Spleen (tissue), 11 donors: Measurements from ENCODE around the gene PSPN. TPM values are rescaled to one million over a fixed set of nuclear protein-coding genes. Genes with fewer than 3 reads are reported as not detected.

ENCODE experiments used
- DNase-seq: peaks from one replicate; pipeline ENCODE4 v3.0.0-alpha.2; 2020
- H3K27ac ChIP-seq, 8 donors: fragments of 200-600 bp; sonication (generic) in 7 of 8; 1 replicate in 4 of 8; 2 replicates in 4 of 8; pipeline versions ENCODE4 v1.5.0 to v1.8.0; 2016 to 2021; ENCODE audit warnings: inconsistent platforms in 4 of 8, mild to moderate bottlenecking in 4 of 8, moderate library complexity in 1 of 8
- H3K27me3 ChIP-seq, 7 donors: fragments of 200-600 bp; sonication (generic) in 6 of 7; replicated peaks in 1 of 7; 1 replicate in 4 of 7; 2 replicates in 3 of 7; pipeline versions ENCODE4 v1.5.0 to v1.8.0; 2016 to 2021; ENCODE audit warnings: inconsistent platforms in 3 of 7, mild to moderate bottlenecking in 1 of 7
- H3K36me3 ChIP-seq, 6 donors: fragments of 200-600 bp; sonication (generic) in 5 of 6; 1 replicate in 4 of 6; 2 replicates in 2 of 6; pipeline versions ENCODE4 v1.5.0 to v1.8.0; 2016 to 2021; ENCODE audit warnings: inconsistent platforms in 2 of 6
- H3K4me1 ChIP-seq, 6 donors: fragments of 200-600 bp; sonication (generic) in 5 of 6; 1 replicate in 3 of 6; 2 replicates in 3 of 6; pipeline versions ENCODE4 v1.5.0 to v1.8.0; 2016 to 2021; ENCODE audit warnings: inconsistent platforms in 3 of 6
- H3K4me3 ChIP-seq, 8 donors: fragments of 200-600 bp; sonication (generic) in 7 of 8; 1 replicate in 4 of 8; 2 replicates in 4 of 8; pipeline versions ENCODE4 v1.5.0 to v1.8.0; 2016 to 2021; ENCODE audit warnings: inconsistent platforms in 4 of 8, mild to moderate bottlenecking in 4 of 8, moderate library complexity in 2 of 8
- H3K9me3 ChIP-seq, 8 donors: fragments of 200-600 bp; sonication (generic) in 7 of 8; 1 replicate in 4 of 8; 2 replicates in 4 of 8; pipeline versions ENCODE4 v1.5.0 to v1.8.0; 2016 to 2021; ENCODE audit warnings: inconsistent platforms in 4 of 8
- POLR2A ChIP-seq, 3 donors: fragments of 450-650 bp; IDR thresholded peaks; one replicate each; pipeline ENCODE4 v1.5.1; 2017; ENCODE audit warnings: antibody characterized with exemption in 3 of 3, mild to moderate bottlenecking in 1 of 3
- POLR2AphosphoS5 ChIP-seq, 3 donors: sonication (generic); formaldehyde crosslinking; IDR thresholded peaks; one replicate each; pipeline ENCODE4 v1.5.1; 2017; ENCODE audit warnings: antibody characterized with exemption in 3 of 3
- WGBS, 5 donors: extraction: QIAGEN DNeasy Blood & Tissue Kit in 3 of 5; methylation state at CpG; one replicate each; pipeline versions ENCODE4 v1.1.5 to v1.1.7; 2013 to 2018; 5-methylcytosine and 5-hydroxymethylcytosine counted together
- intact Hi-C: fragments of 100-400 bp; cut with DNase I; formaldehyde crosslinking; loops from one replicate; pipeline ENCODE4 v1.15.0; 2023; ENCODE audit warnings: low total_unique reads
- polyA plus RNA-seq, 3 donors: library from polyadenylated mRNA; stranded (reverse); fragments of 200-250 nt; gene quantifications; one replicate each; pipeline ENCODE4 v1.2.1, GENCODE V29; 2013
- total RNA-seq, 7 donors: library from RNA; depleted of rRNA in 3 of 7; stranded (reverse); fragments of >200 nt in 3 of 7; fragmentation: NEBNext Ultra II Directional in 4 of 7; extraction: Animal tissue kit (Norgen Biotek cat#: 25700) in 4 of 7; gene quantifications; one replicate each; pipeline versions ENCODE4 v1.1.0 to v1.2.1, GENCODE V29; 2016 to 2021
- TF ChIP-seq, protein P1 (sequence below), 11 experiments: fragments of 200-600 bp in 7 of 11; fragments of 450-650 bp in 4 of 11; sonication (generic) in 4 of 11; IDR thresholded peaks in 8 of 11; conservative IDR thresholded peaks in 3 of 11; 1 replicate in 7 of 11; 2 replicates in 4 of 11; pipeline versions ENCODE4 v1.4.0 to v1.8.0; 2016 to 2021; ENCODE audit warnings: antibody characterized with exemption in 11 of 11, inconsistent platforms in 4 of 11, mild to moderate bottlenecking in 1 of 11
- donor health status: healthy with polysubstance abuse.
- donor health status: DM: no; HTN: no; CAD: no; lungs with moderate emphysema.
- donor health status: DM: no; HTN: no; CAD: no.
- donor health status: Bipolar disorder and iron deficiency.
- donor health status: healthy.
- donor health status: DM: no; HTN: no; CAD: no.
- donor health status: DM: yes; HTN: yes; CAD: no.

PSPN gene
- total and polyA plus RNA-seq, 10 donors, result 0.43 to 2.2 (median 1.5) TPM

DNA sequence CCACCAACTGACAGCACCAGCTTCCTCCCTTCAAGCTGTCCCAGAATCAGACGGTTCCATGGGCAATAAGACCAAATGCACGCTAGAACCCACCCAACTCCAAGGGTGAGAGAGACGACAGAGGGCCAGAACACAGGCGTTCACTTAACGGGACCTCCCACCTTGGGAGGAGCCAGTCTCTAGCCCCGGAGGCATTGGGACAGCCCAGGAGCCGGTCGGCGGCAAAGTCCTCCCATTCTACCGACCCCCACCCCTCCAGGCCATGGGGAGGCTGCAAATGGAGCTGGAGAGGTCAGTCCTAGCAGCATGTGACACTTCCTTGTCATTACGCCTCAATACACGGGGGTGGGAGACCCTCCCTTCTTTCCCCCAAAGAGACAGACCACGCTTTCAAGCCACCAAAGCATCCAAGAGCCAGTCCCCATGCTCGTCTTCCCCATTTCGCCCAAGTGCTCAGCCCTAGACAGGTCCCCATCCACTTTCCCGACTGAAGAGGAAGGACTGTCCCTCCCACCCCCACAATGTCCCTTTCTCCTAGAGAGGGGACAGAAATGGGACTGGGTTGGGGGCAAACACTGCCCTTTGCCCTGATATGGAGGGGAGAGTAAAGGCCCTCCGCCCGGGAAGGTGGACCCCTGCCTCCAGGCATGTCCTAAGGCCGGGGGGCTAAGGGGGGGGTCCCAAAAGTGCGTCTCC is 47.9 kb upstream of the PSPN start:
- intact Hi-C loops, result no loop called here
- WGBS, 5 donors, result 0 to 3% (median 1%) methylated on average over 11 to 20 of the region's 20 CpGs
- Histone ChIP-seq H3K36me3 (peaks cover 0 to 37% (median 29%) of the 10 kb centered on the region in 6 donors), H3K27ac (peak overlapping the region in 7 of 8 donors; percentile 22 to 91 (median 88)), H3K4me1 (peaks cover 12 to 58% (median 34%) of the 10 kb centered on the region in 6 donors), H3K27me3 (no peaks in the 10 kb centered on the region), H3K4me3 (peak overlapping the region; percentile 52 to 91 (median 70)), H3K9me3 (no peaks in the 10 kb centered on the region)
- TF ChIP-seq POLR2A (IDR thresholded peaks at IDR 0.05), result no peak
- TF ChIP-seq POLR2AphosphoS5 (IDR thresholded peaks at IDR 0.05), result no peak
- TF ChIP-seq, protein P1, sequence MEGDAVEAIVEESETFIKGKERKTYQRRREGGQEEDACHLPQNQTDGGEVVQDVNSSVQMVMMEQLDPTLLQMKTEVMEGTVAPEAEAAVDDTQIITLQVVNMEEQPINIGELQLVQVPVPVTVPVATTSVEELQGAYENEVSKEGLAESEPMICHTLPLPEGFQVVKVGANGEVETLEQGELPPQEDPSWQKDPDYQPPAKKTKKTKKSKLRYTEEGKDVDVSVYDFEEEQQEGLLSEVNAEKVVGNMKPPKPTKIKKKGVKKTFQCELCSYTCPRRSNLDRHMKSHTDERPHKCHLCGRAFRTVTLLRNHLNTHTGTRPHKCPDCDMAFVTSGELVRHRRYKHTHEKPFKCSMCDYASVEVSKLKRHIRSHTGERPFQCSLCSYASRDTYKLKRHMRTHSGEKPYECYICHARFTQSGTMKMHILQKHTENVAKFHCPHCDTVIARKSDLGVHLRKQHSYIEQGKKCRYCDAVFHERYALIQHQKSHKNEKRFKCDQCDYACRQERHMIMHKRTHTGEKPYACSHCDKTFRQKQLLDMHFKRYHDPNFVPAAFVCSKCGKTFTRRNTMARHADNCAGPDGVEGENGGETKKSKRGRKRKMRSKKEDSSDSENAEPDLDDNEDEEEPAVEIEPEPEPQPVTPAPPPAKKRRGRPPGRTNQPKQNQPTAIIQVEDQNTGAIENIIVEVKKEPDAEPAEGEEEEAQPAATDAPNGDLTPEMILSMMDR (IDR thresholded peaks at IDR 0.05 in 8 of 11, conservative IDR thresholded peaks at IDR 0.05 in 3 of 11), result no peak
- DNase-seq, result peak; percentile 83

DNA sequence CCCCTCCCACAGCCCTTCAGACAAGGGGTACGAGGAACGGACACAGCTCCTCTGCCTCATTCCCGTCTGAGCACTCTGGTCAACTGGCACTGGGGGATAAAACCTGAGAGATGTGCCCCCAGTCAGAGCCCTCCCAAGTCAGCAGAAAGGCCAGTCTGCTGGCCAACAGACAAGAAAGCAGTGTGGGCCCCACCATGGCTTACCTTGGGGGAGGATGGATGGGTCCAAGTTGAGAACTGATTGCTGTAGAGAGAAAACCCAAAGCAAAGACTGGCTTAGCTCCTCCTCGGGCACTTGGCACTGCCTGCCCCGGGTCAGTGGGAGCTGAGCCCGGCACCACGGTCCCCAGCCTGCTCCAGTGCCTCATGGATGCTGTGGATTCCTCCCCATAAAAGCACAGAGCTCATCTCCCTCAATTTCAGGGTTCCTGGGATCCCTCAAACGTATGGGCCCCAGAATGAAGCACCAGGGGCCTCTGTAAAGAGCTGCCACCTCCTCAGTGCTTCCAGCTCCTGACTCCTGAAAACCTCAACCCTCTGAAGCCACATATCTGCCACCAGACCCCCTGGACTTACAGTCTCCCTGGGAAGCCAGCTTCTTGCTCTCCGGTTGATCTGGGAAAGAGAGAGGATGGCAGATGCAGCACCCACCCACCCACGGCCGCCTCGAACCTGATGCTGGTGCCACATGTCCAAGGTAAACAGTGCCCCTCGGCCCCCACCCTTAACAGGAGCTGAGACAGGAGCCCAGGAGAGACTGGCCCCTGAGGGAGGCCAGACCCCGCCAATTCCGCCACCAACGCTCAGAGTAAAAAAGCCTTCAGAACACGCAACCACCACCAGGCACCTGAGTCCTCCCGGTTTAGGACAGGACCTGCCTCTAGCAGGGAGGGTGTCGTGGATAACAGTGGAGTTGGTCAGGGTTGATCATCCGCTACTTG is 45.6 kb upstream of the PSPN start:
- H3K4me1 ChIP-seq, result peaks cover 12 to 57% (median 34%) of the 10 kb centered on the region in 6 donors
- no peaks in the 10 kb centered on the region for H3K27me3 ChIP-seq
- no peak overlapping the region for H3K4me3 ChIP-seq
- H3K36me3 ChIP-seq, result peaks cover 0 to 60% (median 52%) of the 10 kb centered on the region in 6 donors
- 85 to 90% (median 88%) methylated on average over 14 to 20 of the region's 20 CpGs for WGBS, 5 donors
- intact Hi-C loops, result no loop called here
- TF ChIP-seq POLR2A (IDR thresholded peaks at IDR 0.05) (no peak), POLR2AphosphoS5 (IDR thresholded peaks at IDR 0.05) (no peak)
- TF ChIP-seq, protein P1 (IDR thresholded peaks at IDR 0.05 in 8 of 11, conservative IDR thresholded peaks at IDR 0.05 in 3 of 11), result no peak
- DNase-seq, result no peak
- H3K27ac ChIP-seq, result no peak overlapping the region
- H3K9me3 ChIP-seq, result no peaks in the 10 kb centered on the region

DNA sequence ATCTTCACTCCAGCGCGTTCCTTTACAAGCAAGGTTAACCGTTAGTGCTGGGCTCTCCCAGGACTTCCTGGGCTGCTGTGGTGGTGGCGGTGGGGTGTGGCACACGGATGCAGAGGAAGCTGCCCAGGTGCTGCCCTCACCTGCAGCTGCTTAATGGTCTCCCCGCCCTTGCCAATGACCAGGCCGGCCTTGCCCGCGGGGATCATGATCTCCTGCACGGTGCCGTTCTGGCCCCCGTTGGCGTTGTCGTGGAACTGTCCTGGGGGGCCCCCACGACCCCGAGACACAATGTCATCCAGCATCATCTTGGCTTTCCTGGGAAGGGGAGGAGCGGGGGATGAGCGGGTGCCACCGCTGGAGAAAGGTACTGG is 42.8 kb upstream of the PSPN start:
- intact Hi-C loops, result no loop called here
- Histone ChIP-seq H3K9me3 (no peaks in the 10 kb centered on the region), H3K27me3 (no peaks in the 10 kb centered on the region), H3K4me1 (peaks cover 10 to 46% (median 23%) of the 10 kb centered on the region in 6 donors), H3K27ac (no peak overlapping the region), H3K36me3 (peaks cover 3 to 88% (median 79%) of the 10 kb centered on the region in 6 donors), H3K4me3 (no peak overlapping the region)
- TF ChIP-seq POLR2AphosphoS5 (IDR thresholded peaks at IDR 0.05) (peak in 1 of 3 donors; percentile 37), POLR2A (IDR thresholded peaks at IDR 0.05) (no peak)
- TF ChIP-seq, protein P1 (IDR thresholded peaks at IDR 0.05 in 8 of 11, conservative IDR thresholded peaks at IDR 0.05 in 3 of 11), result no peak
- 92 to 95% (median 94%) methylated on average over 17 to 19 of the region's 19 CpGs for WGBS, 5 donors
- DNase-seq, result no peak
